Tibial nerve (tissue), 4 donors: ENCODE measurements around the gene GSTM2. TPM values are rescaled to one million over a fixed set of nuclear protein-coding genes. Genes with fewer than 3 reads are reported as not detected.

Experiments
- DNase-seq, 2 donors: peaks; one replicate each; pipeline ENCODE4 v3.0.0-alpha.2; 2019; ENCODE audit warnings: low spot score in 2 of 2
- H3K27ac ChIP-seq, 4 donors: fragments of 200-600 bp; sonication (generic) in 3 of 4; one replicate each; pipeline ENCODE4 v1.5.1; 2017 to 2019; ENCODE audit warnings: mild to moderate bottlenecking in 1 of 4
- H3K27me3 ChIP-seq, 2 donors: fragments of 200-600 bp; sonication (generic) in 1 of 2; one replicate each; pipeline versions ENCODE4 v1.5.1 to v1.6.0; 2017 to 2019
- H3K36me3 ChIP-seq, 3 donors: fragments of 200-600 bp; sonication (generic); one replicate each; pipeline ENCODE4 v1.5.1; 2018 to 2019
- H3K4me1 ChIP-seq, 4 donors: fragments of 200-600 bp; sonication (generic) in 3 of 4; one replicate each; pipeline ENCODE4 v1.5.1; 2017 to 2019
- H3K4me3 ChIP-seq, 4 donors: fragments of 200-600 bp; sonication (generic) in 3 of 4; one replicate each; pipeline ENCODE4 v1.5.1; 2017 to 2019; ENCODE audit warnings: mild to moderate bottlenecking in 1 of 4, moderate library complexity in 1 of 4
- H3K9me3 ChIP-seq, 4 donors: fragments of 200-600 bp; sonication (generic) in 3 of 4; one replicate each; pipeline ENCODE4 v1.5.1; 2017 to 2019
- CTCF ChIP-seq, 5 experiments: fragments of 200-600 bp in 3 of 5; fragments of 450-650 bp in 2 of 5; sonication (generic) in 3 of 5; IDR thresholded peaks; one replicate each; pipeline ENCODE4 v1.5.1; 2016 to 2019; ENCODE audit warnings: antibody characterized with exemption in 5 of 5, mild to moderate bottlenecking in 3 of 5, moderate library complexity in 2 of 5
- EP300 ChIP-seq, 2 donors: sonication (generic); formaldehyde crosslinking; IDR thresholded peaks; one replicate each; pipeline ENCODE4 v1.6.1; 2017; ENCODE audit warnings: antibody characterized with exemption in 2 of 2, mild to moderate bottlenecking in 1 of 2
- POLR2A ChIP-seq, 2 donors: fragments of 450-650 bp; IDR thresholded peaks; one replicate each; pipeline ENCODE4 v1.6.1; 2017; ENCODE audit warnings: antibody characterized with exemption in 2 of 2, mild to moderate bottlenecking in 2 of 2, moderate library complexity in 2 of 2
- WGBS, 2 donors: methylation state at CpG; one replicate each; pipeline ENCODE4 v1.1.5; 2018; 5-methylcytosine and 5-hydroxymethylcytosine counted together
- total RNA-seq, 4 donors: library from RNA; depleted of rRNA; stranded (reverse); fragments of >200 nt; gene quantifications; one replicate each; pipeline ENCODE4 v1.1.0, GENCODE V29; 2016

GSTM2 gene
- total RNA-seq, 4 donors from 2014 or later, result 87.1 to 120 (median 103) TPM

GRCh38 chr1:109624201-109625010 lies 43.5 kb upstream of the GSTM2 start:
- peak in 1 of 2 donors; percentile 3 for DNase-seq
- H3K27me3 ChIP-seq, result no peaks in the 10 kb centered on the region
- H3K36me3 ChIP-seq, result peaks cover 0 to 42% (median 15%) of the 10 kb centered on the region in 3 donors
- peaks cover 0 to 57% (median 32%) of the 10 kb centered on the region in 4 donors for H3K4me1 ChIP-seq
- H3K9me3 ChIP-seq, result no peaks in the 10 kb centered on the region
- peak overlapping the region in 1 of 4 donors; percentile 22 for H3K4me3 ChIP-seq
- TF ChIP-seq CTCF (IDR thresholded peaks at IDR 0.05) (no peak), POLR2A (IDR thresholded peaks at IDR 0.05) (no peak), EP300 (IDR thresholded peaks at IDR 0.05) (no peak)
- WGBS, 2 donors, result 74% methylated on average over 13 of the region's 17 CpGs
- H3K27ac ChIP-seq, result peak overlapping the region in 3 of 4 donors; percentile 40 to 58 (median 43)

DNA sequence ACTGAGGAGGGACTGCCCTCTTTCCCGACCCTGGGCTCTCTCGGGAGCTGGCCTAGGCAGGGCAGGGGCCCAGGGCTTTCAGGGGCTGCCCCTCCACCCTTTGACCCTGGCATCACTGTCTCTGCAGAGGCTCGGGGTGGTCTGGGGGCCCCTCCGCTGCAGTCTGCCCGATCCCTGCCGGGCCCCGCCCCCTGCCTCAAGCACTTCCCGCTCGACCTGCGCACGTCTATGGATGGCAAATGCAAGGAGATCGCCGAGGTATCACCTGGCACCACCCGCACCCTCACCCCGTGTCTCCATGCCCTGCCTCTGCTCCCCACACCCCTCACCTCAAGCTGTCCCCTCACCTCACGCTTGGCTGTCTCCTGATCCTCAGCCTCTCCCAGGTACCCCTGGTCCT lies 42.7 kb upstream of the GSTM2 start:
- no peak for TF ChIP-seq CTCF (IDR thresholded peaks at IDR 0.05)
- TF ChIP-seq POLR2A (IDR thresholded peaks at IDR 0.05), result no peak
- no peak for TF ChIP-seq EP300 (IDR thresholded peaks at IDR 0.05)
- Histone ChIP-seq H3K4me3 (no peak overlapping the region), H3K27ac (no peak overlapping the region), H3K27me3 (no peaks in the 10 kb centered on the region), H3K36me3 (peaks cover 0 to 50% (median 15%) of the 10 kb centered on the region in 3 donors), H3K9me3 (no peaks in the 10 kb centered on the region), H3K4me1 (peaks cover 0 to 50% (median 32%) of the 10 kb centered on the region in 4 donors)
- WGBS, 2 donors, result 72 to 82% methylated on average over 16 of the region's 16 CpGs
- peak in 1 of 2 donors; percentile 1 for DNase-seq

DNA sequence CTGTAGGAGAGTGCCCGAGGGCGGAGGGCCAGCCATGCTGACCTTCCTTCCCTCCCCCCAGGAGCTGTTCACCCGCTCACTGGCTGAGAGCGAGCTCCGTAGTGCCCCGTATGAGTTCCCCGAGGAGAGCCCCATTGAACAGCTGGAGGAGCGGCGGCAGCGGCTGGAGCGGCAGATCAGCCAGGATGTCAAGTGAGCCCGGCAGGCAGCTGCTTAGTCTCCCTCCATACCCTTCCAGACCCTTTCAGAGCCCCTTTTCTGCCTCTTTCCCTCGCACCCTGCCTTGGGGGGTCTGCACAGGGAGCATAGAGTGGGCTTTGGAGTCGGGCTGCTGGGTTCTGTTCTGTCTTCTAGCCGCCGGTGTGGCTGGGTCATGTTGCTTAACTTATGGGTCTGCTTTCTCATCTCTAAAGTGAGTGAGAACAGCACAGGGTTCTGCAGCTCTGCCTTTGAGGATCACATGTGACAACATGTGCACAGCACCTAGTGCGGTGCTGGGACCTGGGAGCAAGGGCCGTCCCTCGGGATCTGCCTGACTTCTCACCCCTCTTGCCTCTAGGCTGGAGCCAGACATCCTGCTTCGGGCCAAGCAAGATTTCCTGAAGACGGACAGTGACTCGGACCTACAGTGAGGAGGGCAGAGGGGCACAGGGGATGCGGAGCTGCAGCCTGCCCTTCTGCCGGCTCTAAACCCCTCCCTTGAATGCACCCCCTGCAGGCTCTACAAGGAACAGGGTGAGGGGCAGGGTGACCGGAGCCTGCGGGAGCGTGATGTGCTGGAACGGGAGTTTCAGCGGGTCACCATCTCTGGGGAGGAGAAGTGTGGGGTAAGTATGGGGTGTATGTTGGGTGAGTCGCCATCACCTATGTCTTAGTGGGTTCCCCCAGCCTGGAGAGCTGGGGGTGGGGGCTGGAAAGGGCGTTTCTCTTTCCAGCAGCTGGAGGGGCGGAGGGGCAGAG lies 42.0 kb upstream of the GSTM2 start:
- DNase-seq, result peak in 1 of 2 donors; percentile 5
- Histone ChIP-seq H3K4me3 (no peak overlapping the region), H3K27ac (no peak overlapping the region), H3K9me3 (no peaks in the 10 kb centered on the region), H3K36me3 (peaks cover 0 to 56% (median 15%) of the 10 kb centered on the region in 3 donors), H3K27me3 (no peaks in the 10 kb centered on the region), H3K4me1 (peaks cover 0 to 50% (median 32%) of the 10 kb centered on the region in 4 donors)
- TF ChIP-seq CTCF (IDR thresholded peaks at IDR 0.05) (no peak), EP300 (IDR thresholded peaks at IDR 0.05) (no peak), POLR2A (IDR thresholded peaks at IDR 0.05) (no peak)
- 67 to 69% methylated on average over 32 of the region's 32 CpGs for WGBS, 2 donors

- 91% methylated on average over 21 of the region's 21 CpGs for WGBS, 2 donors
- Histone ChIP-seq H3K9me3 (no peaks in the 10 kb centered on the region), H3K4me1 (peaks cover 0 to 42% (median 24%) of the 10 kb centered on the region in 4 donors), H3K36me3 (peaks cover 0 to 66% (median 15%) of the 10 kb centered on the region in 3 donors), H3K4me3 (no peak overlapping the region), H3K27ac (no peak overlapping the region), H3K27me3 (no peaks in the 10 kb centered on the region)
- TF ChIP-seq POLR2A (IDR thresholded peaks at IDR 0.05), result no peak
- TF ChIP-seq CTCF (IDR thresholded peaks at IDR 0.05), result no peak
- no peak for TF ChIP-seq EP300 (IDR thresholded peaks at IDR 0.05)
- peak in 1 of 2 donors; percentile 2 for DNase-seq
Observed at GRCh38 chr1:109626682-109627408, 41.0 kb upstream of the GSTM2 start.
